WTC11 (cell line): Measurements from ENCODE around the gene CLPTM1L.
"Not testable (repeated sequence)": the region's sequence is repeated elsewhere in the genome, so short reads cannot be mapped to it uniquely, and the experiment has no call there.

Experiments used
- JUN ChIP-seq: sonication (generic); formaldehyde crosslinking; IDR thresholded peaks from 2 replicates; pipeline ENCODE4 v1.8.0; 2023; ENCODE audit warnings: mild to moderate bottlenecking, missing genetic modification reagents
- KAT7 ChIP-seq: sonication (generic); formaldehyde crosslinking; IDR thresholded peaks from 2 replicates; pipeline ENCODE4 v1.8.1; 2023; ENCODE audit warnings: missing genetic modification reagents, mild to moderate bottlenecking, borderline replicate concordance
- NFYB ChIP-seq: sonication (generic); formaldehyde crosslinking; conservative IDR thresholded peaks from 2 replicates; pipeline ENCODE4 v1.8.0; 2022; ENCODE audit warnings: low read depth, missing genetic modification reagents
- TCF7 ChIP-seq: sonication (generic); formaldehyde crosslinking; IDR thresholded peaks from 2 replicates; pipeline ENCODE4 v1.8.0; 2022; ENCODE audit warnings: mild to moderate bottlenecking, low read depth, missing genetic modification reagents, moderate library complexity
- TF ChIP-seq, protein P1 (sequence below): sonication (generic); formaldehyde crosslinking; IDR thresholded peaks from 2 replicates; pipeline ENCODE4 v1.8.0; 2022; ENCODE audit warnings: mild to moderate bottlenecking, missing genetic modification reagents
- TF ChIP-seq, protein P2 (sequence below): sonication (generic); formaldehyde crosslinking; IDR thresholded peaks from 2 replicates; pipeline ENCODE4 v1.8.1; 2022; ENCODE audit warnings: mild to moderate bottlenecking, missing genetic modification reagents, moderate library complexity, borderline replicate concordance
- TF ChIP-seq, protein P3 (sequence below): fragments of 200-600 bp; IDR thresholded peaks from 2 replicates; pipeline ENCODE4 v1.8.0; 2022; ENCODE audit warnings: antibody characterized with exemption
- TF ChIP-seq, protein P4 (sequence below): sonication (generic); formaldehyde crosslinking; IDR thresholded peaks from 2 replicates; pipeline ENCODE4 v1.8.1; 2023; ENCODE audit warnings: mild to moderate bottlenecking, missing genetic modification reagents, moderate library complexity
- TF ChIP-seq, protein P5 (sequence below): sonication (generic); formaldehyde crosslinking; IDR thresholded peaks from 2 replicates; pipeline ENCODE4 v1.8.0; 2022; ENCODE audit warnings: mild to moderate bottlenecking, missing genetic modification reagents
- TF ChIP-seq, protein P6 (sequence below): sonication (generic); formaldehyde crosslinking; IDR thresholded peaks from 2 replicates; pipeline ENCODE4 v1.8.0; 2022; ENCODE audit warnings: mild to moderate bottlenecking, missing genetic modification reagents

DNA sequence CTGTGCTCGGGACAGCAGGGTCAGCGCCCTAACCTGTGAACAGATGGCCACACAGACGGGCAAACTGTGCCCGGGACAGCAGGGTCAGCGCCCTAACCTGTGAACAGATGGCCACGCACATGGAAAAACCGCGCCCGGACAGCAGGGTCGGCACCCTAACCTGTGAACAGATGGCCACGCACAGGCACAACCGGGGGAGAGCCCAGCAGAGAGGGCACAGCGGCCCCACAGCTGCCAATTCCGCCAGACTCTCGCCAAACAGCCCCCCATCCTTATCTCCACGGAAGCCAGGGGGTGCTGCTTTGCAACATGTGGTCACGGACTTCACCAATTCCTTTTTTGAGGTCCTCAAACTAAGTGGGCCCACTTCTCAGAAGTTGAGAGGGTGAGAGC lies 5.1 kb downstream of the CLPTM1L start:
- TF ChIP-seq NFYB, KAT7, TCF7, JUN (CRISPR knock-in tag): not testable (repeated sequence)
- TF ChIP-seq, protein P1, sequence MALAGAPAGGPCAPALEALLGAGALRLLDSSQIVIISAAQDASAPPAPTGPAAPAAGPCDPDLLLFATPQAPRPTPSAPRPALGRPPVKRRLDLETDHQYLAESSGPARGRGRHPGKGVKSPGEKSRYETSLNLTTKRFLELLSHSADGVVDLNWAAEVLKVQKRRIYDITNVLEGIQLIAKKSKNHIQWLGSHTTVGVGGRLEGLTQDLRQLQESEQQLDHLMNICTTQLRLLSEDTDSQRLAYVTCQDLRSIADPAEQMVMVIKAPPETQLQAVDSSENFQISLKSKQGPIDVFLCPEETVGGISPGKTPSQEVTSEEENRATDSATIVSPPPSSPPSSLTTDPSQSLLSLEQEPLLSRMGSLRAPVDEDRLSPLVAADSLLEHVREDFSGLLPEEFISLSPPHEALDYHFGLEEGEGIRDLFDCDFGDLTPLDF, result not testable (repeated sequence)
- TF ChIP-seq, protein P2, sequence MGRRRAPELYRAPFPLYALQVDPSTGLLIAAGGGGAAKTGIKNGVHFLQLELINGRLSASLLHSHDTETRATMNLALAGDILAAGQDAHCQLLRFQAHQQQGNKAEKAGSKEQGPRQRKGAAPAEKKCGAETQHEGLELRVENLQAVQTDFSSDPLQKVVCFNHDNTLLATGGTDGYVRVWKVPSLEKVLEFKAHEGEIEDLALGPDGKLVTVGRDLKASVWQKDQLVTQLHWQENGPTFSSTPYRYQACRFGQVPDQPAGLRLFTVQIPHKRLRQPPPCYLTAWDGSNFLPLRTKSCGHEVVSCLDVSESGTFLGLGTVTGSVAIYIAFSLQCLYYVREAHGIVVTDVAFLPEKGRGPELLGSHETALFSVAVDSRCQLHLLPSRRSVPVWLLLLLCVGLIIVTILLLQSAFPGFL (CRISPR knock-in tag), result not testable (repeated sequence)
- TF ChIP-seq, protein P3, sequence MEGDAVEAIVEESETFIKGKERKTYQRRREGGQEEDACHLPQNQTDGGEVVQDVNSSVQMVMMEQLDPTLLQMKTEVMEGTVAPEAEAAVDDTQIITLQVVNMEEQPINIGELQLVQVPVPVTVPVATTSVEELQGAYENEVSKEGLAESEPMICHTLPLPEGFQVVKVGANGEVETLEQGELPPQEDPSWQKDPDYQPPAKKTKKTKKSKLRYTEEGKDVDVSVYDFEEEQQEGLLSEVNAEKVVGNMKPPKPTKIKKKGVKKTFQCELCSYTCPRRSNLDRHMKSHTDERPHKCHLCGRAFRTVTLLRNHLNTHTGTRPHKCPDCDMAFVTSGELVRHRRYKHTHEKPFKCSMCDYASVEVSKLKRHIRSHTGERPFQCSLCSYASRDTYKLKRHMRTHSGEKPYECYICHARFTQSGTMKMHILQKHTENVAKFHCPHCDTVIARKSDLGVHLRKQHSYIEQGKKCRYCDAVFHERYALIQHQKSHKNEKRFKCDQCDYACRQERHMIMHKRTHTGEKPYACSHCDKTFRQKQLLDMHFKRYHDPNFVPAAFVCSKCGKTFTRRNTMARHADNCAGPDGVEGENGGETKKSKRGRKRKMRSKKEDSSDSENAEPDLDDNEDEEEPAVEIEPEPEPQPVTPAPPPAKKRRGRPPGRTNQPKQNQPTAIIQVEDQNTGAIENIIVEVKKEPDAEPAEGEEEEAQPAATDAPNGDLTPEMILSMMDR, result not testable (repeated sequence)
- TF ChIP-seq, protein P4, sequence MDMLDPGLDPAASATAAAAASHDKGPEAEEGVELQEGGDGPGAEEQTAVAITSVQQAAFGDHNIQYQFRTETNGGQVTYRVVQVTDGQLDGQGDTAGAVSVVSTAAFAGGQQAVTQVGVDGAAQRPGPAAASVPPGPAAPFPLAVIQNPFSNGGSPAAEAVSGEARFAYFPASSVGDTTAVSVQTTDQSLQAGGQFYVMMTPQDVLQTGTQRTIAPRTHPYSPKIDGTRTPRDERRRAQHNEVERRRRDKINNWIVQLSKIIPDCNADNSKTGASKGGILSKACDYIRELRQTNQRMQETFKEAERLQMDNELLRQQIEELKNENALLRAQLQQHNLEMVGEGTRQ (CRISPR knock-in tag), result not testable (repeated sequence)
- TF ChIP-seq, protein P5, sequence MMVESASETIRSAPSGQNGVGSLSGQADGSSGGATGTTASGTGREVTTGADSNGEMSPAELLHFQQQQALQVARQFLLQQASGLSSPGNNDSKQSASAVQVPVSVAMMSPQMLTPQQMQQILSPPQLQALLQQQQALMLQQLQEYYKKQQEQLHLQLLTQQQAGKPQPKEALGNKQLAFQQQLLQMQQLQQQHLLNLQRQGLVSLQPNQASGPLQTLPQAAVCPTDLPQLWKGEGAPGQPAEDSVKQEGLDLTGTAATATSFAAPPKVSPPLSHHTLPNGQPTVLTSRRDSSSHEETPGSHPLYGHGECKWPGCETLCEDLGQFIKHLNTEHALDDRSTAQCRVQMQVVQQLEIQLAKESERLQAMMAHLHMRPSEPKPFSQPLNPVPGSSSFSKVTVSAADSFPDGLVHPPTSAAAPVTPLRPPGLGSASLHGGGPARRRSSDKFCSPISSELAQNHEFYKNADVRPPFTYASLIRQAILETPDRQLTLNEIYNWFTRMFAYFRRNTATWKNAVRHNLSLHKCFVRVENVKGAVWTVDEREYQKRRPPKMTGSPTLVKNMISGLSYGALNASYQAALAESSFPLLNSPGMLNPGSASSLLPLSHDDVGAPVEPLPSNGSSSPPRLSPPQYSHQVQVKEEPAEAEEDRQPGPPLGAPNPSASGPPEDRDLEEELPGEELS (CRISPR knock-in tag), result not testable (repeated sequence)
- TF ChIP-seq, protein P6, sequence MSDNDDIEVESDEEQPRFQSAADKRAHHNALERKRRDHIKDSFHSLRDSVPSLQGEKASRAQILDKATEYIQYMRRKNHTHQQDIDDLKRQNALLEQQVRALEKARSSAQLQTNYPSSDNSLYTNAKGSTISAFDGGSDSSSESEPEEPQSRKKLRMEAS, result not testable (repeated sequence)
